ENCODE data around the gene IFT25. TPM values are rescaled to one million over a fixed set of nuclear protein-coding genes. Genes with fewer than 3 reads are reported as not detected.

The IFT25 gene
- total and polyA plus RNA-seq, 12 donors = 7.8 to 16.0 (median 10.7) TPM

- intact Hi-C loops (cut with DNase I) = loop anchor here in 2 of 10 donors (5.0 kb wide), 2 partner anchors 49 to 54 kb away; partner anchors contain the start of genes IFT25 (in 1 of the 2) and LRRC42 (in 1 of the 2)
- Histone ChIP-seq H3K36me3 (peaks cover 0 to 2% (median 0%) of the 10 kb centered on the region in 9 donors), H3K27ac (peak overlapping the region in 3 of 10 donors; percentile 27 to 83 (median 40)), H3K4me3 (no peak overlapping the region), H3K4me1 (peaks cover 0 to 58% (median 13%) of the 10 kb centered on the region in 9 donors), H3K27me3 (no peaks in the 10 kb centered on the region), H3K9me3 (no peaks in the 10 kb centered on the region)
- TF ChIP-seq CTCF (IDR thresholded peaks at IDR 0.05) = no peak
- 66 to 86% methylated on average over 5 of the region's 5 CpGs for WGBS, 2 donors
- ATAC-seq (peak in 2 of 8 donors; percentile 6 to 28), DNase-seq (peak in 1 of 2 donors; percentile 17)
These were observed 52.6 kb downstream of the IFT25 start for GRCh38 chr1:53892911-53893310.

- Histone ChIP-seq H3K4me1 (peaks cover 0 to 47% (median 13%) of the 10 kb centered on the region in 9 donors), H3K4me3 (no peak overlapping the region), H3K27me3 (no peaks in the 10 kb centered on the region), H3K27ac (peak overlapping the region in 1 of 10 donors; percentile 83), H3K36me3 (peaks cover 0 to 14% (median 0%) of the 10 kb centered on the region in 9 donors), H3K9me3 (no peaks in the 10 kb centered on the region)
- DNase-seq (no peak), ATAC-seq (no peak)
- TF ChIP-seq CTCF (IDR thresholded peaks at IDR 0.05) = no peak
- WGBS, 2 donors = 95 to 98% methylated on average over 2 of the region's 2 CpGs
- intact Hi-C loops (cut with DNase I) = loop anchor here in 2 of 10 donors (5.0 kb wide), 2 partner anchors 51 to 56 kb away; partner anchors contain the start of genes IFT25 (in 1 of the 2) and LRRC42 (in 1 of the 2)
These were observed 53.8 kb downstream of the IFT25 start for GRCh38 chr1:53891678-53892077.

GRCh38 chr1:53891018-53891417, 54.5 kb downstream of the IFT25 start:
- DNase-seq = no peak
- no peaks in the 10 kb centered on the region for H3K27me3 ChIP-seq
- no peak for ATAC-seq
- H3K27ac ChIP-seq = no peak overlapping the region
- WGBS, 2 donors = 84 to 85% methylated on average over 2 of the region's 2 CpGs
- peaks cover 0 to 20% (median 0%) of the 10 kb centered on the region in 9 donors for H3K36me3 ChIP-seq
- H3K4me3 ChIP-seq = no peak overlapping the region
- H3K4me1 ChIP-seq = peaks cover 0 to 42% (median 13%) of the 10 kb centered on the region in 9 donors
- intact Hi-C loops (cut with DNase I) = loop anchor here in 2 of 10 donors (5.0 kb wide), 2 partner anchors 51 to 56 kb away; partner anchors contain the start of genes IFT25 (in 1 of the 2) and LRRC42 (in 1 of the 2)
- no peak for TF ChIP-seq CTCF (IDR thresholded peaks at IDR 0.05)
- H3K9me3 ChIP-seq = no peaks in the 10 kb centered on the region

- peak overlapping the region in 9 of 10 donors; percentile 60 to 100 (median 88) for H3K4me3 ChIP-seq
- H3K27ac ChIP-seq = peak overlapping the region in 5 of 10 donors; percentile 57 to 92 (median 78)
- 81 to 86% methylated on average over 7 of the region's 7 CpGs for WGBS, 2 donors
- peak in 1 of 8 donors; percentile 12 for ATAC-seq
- H3K27me3 ChIP-seq = no peaks in the 10 kb centered on the region
- peaks cover 0 to 37% (median 13%) of the 10 kb centered on the region in 9 donors for H3K4me1 ChIP-seq
- H3K9me3 ChIP-seq = no peaks in the 10 kb centered on the region
- H3K36me3 ChIP-seq = peaks cover 0 to 25% (median 0%) of the 10 kb centered on the region in 9 donors
- intact Hi-C loops (cut with DNase I) = loop anchor here in 2 of 10 donors (5.0 kb wide), 2 partner anchors 52 to 57 kb away; partner anchors contain the start of genes IFT25 (in 1 of the 2) and LRRC42 (in 1 of the 2)
- no peak for TF ChIP-seq CTCF (IDR thresholded peaks at IDR 0.05)
- DNase-seq = no peak
These were observed 55.0 kb downstream of the IFT25 start for GRCh38 chr1:53890522-53890941.

All from heart right ventricle (tissue), 16 donors.